GM21576 (cell line): Measurements from ENCODE around the gene RAB44.
"Not testable (repeated sequence)": the region's sequence is repeated elsewhere in the genome, so short reads cannot be mapped to it uniquely, and the experiment has no call there.

Experiments
- ATAC-seq: cut with Tn5 transposase; IDR thresholded peaks from one replicate; pipeline ENCODE4 v1.9.1; 2021; ENCODE audit warnings: mild to moderate bottlenecking, moderate library complexity; ENCODE audit not compliant: unreplicated experiment

Gene RAB44

DNA sequence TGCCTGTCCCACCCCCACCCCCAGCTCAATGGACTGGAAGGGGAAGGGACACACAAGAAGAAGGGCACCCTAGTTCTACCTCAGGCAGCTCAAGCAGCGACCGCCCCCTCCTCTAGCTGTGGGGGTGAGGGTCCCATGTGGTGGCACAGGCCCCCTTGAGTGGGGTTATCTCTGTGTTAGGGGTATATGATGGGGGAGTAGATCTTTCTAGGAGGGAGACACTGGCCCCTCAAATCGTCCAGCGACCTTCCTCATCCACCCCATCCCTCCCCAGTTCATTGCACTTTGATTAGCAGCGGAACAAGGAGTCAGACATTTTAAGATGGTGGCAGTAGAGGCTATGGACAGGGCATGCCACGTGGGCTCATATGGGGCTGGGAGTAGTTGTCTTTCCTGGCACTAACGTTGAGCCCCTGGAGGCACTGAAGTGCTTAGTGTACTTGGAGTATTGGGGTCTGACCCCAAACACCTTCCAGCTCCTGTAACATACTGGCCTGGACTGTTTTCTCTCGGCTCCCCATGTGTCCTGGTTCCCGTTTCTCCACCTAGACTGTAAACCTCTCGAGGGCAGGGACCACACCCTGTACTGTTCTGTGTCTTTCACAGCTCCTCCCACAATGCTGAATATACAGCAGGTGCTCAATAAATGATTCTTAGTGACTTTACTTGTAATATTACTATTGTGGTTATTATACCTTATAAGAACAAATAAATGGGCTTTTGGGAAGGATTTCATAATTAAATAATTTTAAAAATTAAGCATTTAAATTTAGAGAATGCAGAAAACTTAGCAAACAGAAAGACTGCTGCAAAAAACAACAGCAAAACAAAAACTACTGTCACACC is 10.7 kb upstream of the RAB44 start:
- ATAC-seq = no peak

DNA sequence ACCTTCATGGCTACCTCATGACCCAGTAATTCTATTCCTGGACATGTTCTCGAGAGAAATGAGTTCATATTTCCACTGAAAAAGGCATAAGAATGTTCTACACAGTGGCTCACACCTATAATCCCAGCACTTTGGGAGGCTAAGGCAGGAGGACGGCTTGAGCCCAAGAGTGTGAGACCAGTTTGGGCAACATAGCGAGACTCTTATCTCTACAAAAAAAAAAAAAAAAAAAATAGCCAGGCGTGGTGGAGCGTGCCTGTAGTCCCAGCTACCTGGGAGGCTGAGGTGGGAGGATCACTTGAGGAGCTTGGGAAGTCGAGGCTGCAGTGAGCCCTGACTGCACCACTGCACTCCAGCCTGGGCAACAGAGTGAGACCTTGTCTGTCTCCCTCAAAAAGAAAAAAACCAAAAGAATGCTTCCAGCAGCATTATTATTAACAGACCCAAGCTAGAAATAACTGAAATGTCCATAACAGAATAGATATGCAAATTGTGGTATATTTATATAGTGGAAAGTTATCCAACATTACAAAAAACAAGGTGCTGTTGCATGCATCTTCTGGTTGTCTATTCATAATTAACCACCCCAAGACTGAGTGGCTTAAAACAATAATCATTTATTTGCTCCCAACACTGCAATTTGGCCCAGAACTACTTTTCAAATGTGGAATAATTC is 9.4 kb upstream of the RAB44 start:
- ATAC-seq = no peak

DNA sequence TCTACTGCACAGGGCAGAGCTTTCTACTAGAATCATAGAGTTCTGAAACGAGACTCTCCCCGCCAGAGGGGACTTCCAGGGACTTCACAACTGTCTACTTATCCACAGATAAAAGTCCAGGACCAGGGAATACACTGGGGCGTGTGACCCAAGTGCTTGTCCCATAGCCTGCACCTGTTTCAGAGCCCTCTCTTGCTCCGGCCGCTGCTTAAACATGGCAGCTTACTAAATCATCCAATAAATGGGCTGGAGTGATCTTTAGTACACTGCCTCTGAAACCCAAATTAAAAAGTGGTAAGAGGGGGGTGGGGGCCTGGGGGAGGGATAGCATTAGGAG is 8.9 kb upstream of the RAB44 start:
- no peak for ATAC-seq

DNA sequence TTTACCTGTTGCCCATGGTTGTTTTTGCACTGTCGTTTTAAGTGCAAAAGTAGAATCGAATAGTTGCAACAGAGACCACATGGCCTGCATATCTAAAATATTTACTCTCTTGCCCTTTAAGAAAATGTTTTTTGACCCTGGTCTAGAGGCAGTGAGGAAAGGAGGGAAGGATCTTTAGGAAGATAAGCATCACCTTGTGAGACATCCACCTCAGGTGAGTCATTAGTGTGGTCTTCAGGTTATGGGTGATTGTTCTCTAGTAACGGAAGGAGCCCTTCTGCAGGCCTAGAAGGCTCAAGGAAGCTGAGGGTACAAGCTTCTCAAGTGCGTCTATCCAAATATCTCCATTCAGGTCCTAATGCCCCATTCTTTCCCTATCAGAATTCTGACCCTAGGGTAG is 6.6 kb upstream of the RAB44 start:
- ATAC-seq = no peak

DNA sequence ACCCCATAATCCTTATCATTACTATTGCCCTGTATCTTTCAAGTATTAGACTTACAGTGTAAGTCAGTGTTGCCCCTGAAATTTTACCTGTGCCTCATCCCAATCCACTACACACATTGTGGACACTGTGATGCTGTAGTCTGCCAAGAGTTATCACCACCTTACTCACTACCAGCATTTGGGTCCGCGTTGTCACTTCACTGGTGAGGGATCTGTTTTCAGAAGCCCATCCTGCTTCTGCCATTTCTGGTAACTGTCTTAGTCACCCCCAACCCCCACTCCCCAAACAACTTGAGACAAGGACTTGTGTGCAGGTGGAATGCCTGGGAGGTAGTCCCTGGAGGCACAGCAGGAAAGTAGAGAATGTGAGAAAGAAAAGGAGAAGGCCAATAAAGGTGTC is 6.0 kb upstream of the RAB44 start:
- no peak for ATAC-seq

DNA sequence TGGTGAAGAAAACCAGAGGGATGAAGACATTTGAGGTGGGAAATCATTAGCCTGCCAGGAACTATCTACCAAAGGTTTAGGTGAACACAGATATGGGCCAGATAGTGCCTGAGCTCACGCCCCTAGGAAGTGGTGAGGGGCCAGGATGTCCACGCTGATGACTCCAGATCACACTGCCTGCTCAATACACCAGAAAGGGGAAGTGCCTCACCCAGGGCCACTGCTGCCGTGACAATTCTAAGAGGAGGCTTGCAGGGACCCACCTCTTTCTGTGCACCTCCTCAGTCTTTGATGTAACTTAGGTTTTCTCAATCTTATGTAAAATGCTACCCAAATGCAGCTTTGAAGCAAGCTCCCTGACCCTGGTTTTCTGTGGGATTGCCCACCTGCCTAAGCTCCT is 5.4 kb upstream of the RAB44 start:
- ATAC-seq = peak; percentile 61

DNA sequence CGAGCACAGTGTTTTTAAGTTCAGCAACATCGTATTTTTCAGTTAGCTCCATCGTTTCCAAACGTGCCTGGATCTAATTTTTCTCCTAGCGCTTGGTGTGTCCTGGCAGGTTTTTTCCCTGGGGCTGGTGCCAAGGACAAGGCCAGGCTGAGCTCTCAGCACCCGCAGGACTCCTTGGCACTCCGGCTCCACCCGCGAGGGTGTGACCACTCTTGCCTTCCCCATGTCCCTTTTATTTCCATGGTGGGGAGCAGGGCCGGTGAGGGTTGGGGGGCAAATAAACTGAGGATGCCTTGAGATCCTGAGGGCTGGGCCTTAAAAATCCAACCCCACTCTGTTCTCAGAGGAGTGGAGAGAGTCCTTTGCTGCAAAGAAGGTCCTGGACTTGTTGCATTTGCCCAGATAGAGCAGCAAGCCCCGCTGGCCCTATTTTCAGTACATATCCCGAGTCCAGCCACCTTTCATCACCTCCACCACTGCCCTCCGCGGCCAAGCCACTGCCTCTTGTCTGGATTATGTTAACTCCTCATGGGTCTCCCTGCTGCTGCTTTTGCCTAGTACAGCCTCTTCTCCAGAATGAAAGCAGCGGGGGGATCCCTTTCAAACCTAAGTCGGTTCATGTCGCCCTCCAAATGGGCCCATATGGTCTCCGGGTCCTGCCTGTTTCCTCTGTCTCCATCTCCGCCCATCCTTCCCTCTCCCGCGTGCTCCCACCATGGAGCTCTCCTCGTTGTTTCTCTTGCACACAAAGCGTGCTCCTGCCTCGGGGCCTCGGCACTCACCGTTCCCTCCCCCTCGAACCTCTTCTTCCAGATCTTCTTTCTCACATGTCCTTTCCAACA is 4.5 kb upstream of the RAB44 start:
- ATAC-seq = no peak

DNA sequence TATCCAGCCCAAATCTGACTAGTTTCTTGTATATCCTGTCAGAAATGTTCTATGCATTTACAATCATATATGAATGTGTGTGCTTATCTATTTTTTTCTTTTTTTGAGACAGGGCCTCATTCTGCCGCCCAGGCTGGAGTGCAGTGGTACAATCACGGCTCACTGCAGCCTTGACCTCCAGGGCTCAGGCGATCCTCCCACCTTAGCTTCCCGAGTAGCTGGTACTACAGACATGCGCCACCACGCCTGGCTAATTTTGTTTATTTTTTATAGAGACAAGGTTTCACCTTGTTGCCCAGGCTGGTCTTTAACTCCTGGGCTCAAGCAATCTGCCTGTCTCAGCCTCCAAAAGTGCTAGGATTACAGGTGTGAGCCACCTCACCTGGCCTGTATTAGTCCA is 3.0 kb upstream of the RAB44 start:
- no peak for ATAC-seq

DNA sequence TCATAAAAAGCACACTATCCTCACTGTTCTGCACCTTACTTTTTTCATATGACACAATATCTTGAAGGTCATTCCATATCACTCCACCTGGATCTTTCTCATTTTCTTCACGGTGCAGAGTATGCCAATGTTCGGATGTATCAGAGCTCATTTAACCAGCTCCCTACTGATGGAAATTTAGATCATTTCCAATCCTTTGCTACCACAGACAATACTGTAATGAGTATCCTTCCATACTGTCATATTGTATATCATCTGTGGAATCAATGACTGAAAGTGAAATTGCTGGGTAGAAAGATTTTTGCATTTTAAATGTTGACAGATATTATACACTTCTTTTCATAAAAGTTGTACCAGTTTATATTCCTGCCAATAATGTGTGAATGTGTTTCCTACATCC is 2.2 kb upstream of the RAB44 start:
- ATAC-seq = no peak

DNA sequence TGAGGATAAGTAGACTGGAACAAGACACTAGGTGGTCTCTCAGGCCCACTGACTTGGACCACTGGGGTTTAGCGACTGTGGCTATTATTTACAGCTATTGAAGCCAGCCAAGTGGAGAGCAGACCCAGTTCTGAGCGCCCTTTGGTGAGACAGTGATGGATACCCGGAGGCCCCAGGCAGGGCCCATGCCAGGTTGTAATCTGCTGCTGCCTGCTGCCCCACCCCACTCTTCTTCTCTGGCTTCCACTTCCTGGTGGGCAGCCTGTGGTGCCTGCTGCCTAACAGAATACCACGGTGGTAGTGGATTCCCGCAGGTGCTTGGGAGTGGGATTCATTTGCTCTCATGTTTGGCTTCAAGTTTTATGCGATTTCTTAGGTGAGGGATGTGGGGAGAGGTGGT is 570 bp downstream of the RAB44 start:
- no peak for ATAC-seq

DNA sequence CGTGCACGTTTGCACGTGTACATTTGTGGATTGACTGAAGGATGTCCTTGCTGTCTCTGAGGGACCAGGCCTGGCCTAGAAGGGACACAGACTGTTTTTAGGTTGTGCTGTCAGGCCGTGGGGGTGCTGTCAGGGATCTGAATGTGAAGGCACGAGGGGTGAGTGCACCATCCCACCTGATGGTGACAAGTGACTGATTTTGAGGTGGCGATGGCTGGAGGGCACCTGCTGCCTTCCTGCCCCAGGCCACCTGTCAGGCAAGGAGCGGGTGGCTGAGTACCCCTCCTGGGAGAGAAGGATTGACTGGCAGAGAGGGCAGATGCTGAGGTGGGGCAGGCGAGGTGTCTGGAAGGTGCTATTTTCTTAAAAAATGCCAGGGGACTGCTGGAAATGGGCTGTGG is 1.2 kb downstream of the RAB44 start:
- no peak for ATAC-seq

DNA sequence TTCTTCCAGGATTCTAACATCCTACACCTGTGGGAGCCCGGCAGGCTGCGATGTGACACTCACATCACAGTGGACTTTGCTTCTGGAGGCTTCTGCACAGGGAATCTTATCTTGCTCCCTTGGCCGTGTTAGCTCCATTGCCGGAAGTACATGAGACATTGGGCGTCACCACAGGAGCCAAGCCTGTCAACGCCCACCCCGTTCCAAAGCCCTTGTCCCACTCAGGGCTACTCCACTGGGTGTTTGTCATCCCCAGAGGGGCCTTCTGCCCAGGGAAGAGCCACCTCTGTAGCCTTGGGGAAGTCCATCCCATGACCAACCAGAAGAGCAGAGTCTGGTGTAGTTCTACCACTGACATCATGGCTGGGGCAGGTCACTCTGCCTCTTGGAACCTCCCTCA is 1.7 kb downstream of the RAB44 start:
- ATAC-seq = no peak

DNA sequence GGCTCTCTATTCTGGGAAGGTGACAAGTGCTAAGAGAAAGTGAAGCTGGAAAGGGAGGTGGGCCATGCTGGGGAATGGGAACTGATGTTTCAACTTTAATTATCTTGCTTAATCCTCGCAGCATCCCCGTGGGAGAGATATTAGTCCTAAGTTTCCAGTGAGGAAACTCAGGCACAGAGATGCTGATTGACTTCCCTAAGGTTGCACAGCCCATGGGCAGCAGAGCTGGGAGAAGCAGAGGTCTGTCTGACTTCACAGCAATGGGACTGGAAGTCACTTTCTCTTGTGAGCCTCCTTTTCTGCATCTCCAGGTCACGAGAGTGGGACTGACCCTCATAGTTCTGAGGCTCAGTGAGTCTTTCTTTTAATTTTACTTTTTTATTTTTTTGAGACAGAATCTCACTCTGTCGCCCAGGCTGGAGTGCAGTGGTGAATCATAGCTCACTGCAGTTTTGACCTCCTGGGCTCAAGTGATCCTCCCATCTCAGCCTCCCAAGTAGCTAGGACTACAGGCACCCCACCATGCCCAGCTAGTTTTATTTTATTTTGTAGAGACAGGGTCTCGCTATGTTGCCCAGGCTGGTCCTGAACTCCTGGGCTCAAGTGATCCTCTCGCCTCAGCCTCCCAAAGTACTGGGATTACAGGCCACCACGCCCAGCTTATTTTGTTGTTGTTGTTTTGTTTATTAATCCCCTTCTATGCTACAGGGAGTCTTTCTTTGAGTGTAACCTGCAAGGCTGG is 2.6 kb downstream of the RAB44 start:
- no peak for ATAC-seq

DNA sequence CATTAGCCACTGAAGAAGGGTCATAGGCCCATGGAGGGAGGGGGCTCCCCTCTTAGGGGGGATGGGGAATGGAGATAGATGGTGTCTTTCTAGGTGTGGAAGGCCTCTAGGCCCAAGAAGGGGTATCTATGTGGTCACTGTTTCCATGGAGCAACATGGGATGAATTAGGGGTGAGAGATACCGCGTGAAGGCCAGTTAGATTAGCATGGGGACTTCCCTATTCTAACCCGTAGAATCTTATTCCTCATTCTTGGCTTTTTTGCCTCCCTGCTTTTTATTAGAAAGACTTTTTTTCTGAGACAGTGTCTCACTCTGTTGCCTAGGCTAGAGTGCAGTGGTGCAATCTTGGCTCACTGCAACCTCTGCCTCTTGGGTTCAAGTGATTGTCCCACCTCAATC is 3.2 kb downstream of the RAB44 start:
- no peak for ATAC-seq

DNA sequence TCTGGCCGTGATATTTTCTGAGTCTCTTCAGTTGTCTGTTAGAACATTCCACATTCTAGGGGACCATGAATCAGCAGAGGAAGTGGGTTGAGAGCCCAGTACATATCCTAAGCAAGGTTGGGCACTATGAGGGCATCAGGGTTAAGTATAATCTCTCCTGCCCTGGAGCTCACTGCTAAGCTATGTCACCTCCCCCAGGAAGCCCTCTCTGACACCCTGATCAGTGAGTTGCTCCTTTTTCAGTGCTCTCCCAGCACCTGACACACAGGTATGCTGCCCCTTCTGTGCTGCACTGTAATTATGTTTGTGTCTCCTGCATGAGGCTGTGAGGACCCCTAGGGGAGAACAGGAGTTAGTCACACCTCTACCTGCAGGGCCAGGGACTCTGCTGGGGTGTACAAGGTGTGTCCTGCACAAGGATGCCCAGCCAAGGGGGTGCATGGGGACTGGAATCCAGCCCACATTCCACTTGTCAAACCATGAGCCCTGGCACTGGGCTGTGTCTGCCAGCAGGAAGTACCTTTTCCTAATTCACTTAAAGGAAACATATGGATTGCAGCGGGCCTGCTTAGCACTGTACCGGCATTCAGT is 3.9 kb downstream of the RAB44 start:
- no peak for ATAC-seq

DNA sequence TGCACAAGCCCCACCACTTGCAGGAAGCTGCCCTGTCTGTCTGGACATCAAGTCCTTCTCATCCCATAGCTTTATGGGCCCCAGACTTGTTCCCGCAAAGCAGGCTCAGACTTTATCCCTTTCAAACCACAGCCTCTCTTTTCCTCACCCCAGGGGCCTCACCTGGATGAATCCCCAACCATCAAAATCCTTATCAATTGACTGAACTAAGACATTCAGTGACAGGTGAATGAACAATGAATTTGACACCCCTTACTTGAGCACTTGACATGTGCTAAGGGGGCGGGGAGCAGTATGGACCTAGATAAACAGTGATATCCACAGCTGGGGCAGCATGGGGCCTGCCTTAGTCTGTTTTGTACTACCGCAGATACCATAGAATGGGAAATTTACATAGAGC is 5.0 kb downstream of the RAB44 start:
- ATAC-seq = no peak

DNA sequence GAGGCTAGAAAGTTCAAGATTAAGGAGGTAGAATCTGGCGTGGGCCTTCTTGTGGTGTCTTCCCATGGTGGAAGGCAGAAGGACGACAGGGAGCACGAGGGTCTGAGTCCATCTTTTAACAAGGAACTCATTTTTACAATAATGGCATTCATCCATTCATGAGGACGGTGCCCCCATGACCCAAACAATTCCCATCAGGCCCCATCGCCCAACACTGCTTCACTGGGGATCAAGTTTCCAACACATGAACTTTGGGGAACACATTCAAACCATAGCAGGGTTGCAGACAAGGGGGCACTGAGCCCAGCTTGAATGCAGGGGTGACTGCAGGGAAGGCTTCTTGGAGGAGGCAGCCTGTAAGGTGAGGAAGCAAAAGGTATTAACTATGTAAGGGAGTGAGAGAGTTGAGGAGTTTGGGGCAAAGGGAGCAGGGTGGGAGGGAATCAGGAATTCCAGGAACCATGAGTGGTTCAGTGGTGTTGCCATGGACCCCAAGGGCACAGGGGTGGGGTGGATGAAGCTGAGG is 5.5 kb downstream of the RAB44 start:
- no peak for ATAC-seq

DNA sequence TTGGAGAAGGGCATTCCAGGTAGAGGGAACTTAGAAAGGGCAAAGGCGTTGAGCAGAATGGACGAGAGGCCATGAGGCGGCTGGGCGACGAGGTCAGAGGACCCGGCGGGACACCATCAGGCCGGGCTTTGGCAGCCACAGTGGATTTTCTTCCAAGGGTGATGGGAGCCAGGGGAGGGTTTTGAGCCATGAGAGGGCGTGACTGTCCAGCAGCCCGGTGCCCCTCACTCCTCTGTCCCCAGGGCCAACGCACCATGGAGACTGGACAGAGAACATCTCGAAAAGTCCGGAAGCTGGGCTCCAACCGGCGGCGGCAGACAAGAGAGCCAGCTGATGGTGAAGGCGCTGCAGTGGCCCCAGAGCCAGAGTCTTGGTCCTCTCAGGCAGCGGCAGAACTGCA is 6.4 kb downstream of the RAB44 start:
- no peak for ATAC-seq

DNA sequence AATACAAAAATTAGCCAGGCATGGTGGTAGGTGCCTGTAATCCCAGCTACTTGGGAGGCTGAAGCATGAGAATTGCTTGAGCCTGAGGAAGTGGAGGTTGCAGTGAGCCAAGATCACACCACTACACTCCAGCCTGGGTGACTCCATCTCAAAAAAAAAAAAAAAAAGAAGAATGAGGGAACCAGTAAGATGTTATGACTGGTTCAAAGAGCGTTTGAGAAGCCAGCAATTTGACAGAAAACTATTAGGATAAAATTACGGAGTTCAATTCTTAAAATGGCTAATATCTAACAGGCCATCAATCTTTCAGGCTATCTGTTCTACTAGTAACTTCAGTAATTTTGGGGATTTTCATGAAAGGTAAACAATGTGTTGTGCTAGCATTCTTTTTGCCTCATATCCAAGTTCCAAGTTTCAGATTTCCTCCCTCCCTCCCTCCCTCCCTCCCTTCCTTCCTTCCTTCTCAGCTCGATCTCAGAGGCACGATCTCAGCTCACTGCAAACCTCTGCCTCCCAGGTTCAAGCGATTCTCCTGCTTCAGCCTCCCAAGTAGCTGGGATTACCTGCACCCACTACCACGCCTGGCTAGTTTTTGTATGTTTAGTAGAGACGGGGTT is 7.4 kb downstream of the RAB44 start:
- not testable (repeated sequence) for ATAC-seq

DNA sequence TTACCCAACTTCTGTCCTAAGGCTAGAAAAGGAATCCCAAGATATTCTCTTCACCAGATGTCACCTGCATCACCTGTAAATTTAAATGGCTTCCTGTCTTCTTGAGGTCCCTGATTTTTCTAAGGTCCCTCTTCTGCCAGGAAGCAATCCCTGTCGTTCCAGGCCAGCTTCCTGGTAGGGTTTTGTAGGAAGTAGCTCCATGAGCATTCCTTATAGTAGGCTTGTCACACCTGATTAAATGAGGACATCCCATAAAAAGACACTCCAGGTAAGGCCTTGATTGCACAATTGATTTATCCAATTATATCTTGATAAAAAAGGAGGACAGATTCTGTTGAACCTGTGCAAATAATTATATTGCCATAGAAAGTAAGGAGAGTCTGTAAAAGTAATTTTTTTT is 8.7 kb downstream of the RAB44 start:
- no peak for ATAC-seq
